ENCODE data around the gene CDK10. TPM values are rescaled to one million over a fixed set of nuclear protein-coding genes. Genes with fewer than 3 reads are reported as not detected.

The CDK10 gene
- total and polyA plus RNA-seq, 10 of the 15 experiments (the other 5 are each of a cell fraction or from before 2014, with no cell fraction given): 1.5 to 58.7 (median 36.0) TPM

- TF ChIP-seq, protein P1, sequence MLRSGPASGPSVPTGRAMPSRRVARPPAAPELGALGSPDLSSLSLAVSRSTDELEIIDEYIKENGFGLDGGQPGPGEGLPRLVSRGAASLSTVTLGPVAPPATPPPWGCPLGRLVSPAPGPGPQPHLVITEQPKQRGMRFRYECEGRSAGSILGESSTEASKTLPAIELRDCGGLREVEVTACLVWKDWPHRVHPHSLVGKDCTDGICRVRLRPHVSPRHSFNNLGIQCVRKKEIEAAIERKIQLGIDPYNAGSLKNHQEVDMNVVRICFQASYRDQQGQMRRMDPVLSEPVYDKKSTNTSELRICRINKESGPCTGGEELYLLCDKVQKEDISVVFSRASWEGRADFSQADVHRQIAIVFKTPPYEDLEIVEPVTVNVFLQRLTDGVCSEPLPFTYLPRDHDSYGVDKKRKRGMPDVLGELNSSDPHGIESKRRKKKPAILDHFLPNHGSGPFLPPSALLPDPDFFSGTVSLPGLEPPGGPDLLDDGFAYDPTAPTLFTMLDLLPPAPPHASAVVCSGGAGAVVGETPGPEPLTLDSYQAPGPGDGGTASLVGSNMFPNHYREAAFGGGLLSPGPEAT (IDR thresholded peaks at IDR 0.05; ENCODE audit: low read depth): no peak
- TF ChIP-seq NFXL1 (IDR thresholded peaks at IDR 0.05; ENCODE audit: borderline replicate concordance): no peak
- peak; percentile 66; the same call in 1 of the 2 replicates for TF ChIP-seq SREBF2 (IDR thresholded peaks at IDR 0.05; ENCODE audit: low read length)
- no peak for TF ChIP-seq MTA3 (IDR thresholded peaks at IDR 0.05; ENCODE audit: borderline replicate concordance, low read length)
- TF ChIP-seq STAT1 (conservative IDR thresholded peaks at IDR 0.05): peak; percentile 91; the same call in 1 of the 2 replicates
- TF ChIP-seq E2F8 (IDR thresholded peaks at IDR 0.05; ENCODE audit: low read depth, partially characterized antibody): no peak
- TF ChIP-seq ZBED1 (IDR thresholded peaks at IDR 0.05; ENCODE audit: borderline replicate concordance): peak; percentile 70
- TF ChIP-seq BCL3 (IDR thresholded peaks at IDR 0.05; ENCODE audit: borderline replicate concordance, insufficient read depth, low read depth, low read length, poor library complexity, severe bottlenecking): peak; percentile 14
- no peak for TF ChIP-seq FOXM1 (IDR thresholded peaks at IDR 0.05; ENCODE audit: low read depth, low read length)
- TF ChIP-seq DPF2 (IDR thresholded peaks at IDR 0.05): peak; percentile 87
- TF ChIP-seq, protein P2, sequence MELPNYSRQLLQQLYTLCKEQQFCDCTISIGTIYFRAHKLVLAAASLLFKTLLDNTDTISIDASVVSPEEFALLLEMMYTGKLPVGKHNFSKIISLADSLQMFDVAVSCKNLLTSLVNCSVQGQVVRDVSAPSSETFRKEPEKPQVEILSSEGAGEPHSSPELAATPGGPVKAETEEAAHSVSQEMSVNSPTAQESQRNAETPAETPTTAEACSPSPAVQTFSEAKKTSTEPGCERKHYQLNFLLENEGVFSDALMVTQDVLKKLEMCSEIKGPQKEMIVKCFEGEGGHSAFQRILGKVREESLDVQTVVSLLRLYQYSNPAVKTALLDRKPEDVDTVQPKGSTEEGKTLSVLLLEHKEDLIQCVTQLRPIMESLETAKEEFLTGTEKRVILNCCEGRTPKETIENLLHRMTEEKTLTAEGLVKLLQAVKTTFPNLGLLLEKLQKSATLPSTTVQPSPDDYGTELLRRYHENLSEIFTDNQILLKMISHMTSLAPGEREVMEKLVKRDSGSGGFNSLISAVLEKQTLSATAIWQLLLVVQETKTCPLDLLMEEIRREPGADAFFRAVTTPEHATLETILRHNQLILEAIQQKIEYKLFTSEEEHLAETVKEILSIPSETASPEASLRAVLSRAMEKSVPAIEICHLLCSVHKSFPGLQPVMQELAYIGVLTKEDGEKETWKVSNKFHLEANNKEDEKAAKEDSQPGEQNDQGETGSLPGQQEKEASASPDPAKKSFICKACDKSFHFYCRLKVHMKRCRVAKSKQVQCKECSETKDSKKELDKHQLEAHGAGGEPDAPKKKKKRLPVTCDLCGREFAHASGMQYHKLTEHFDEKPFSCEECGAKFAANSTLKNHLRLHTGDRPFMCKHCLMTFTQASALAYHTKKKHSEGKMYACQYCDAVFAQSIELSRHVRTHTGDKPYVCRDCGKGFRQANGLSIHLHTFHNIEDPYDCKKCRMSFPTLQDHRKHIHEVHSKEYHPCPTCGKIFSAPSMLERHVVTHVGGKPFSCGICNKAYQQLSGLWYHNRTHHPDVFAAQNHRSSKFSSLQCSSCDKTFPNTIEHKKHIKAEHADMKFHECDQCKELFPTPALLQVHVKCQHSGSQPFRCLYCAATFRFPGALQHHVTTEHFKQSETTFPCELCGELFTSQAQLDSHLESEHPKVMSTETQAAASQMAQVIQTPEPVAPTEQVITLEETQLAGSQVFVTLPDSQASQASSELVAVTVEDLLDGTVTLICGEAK (IDR thresholded peaks at IDR 0.05; ENCODE audit: borderline replicate concordance): peak; percentile 91
- peak; percentile 68; the same call in 1 of the 2 replicates for TF ChIP-seq ZNF24 (IDR thresholded peaks at IDR 0.05)
- TF ChIP-seq REST (IDR thresholded peaks at IDR 0.05; ENCODE audit: low read depth, low read length): no peak
These were observed 34.5 kb downstream of the CDK10 start, which contains the start of the genes VPS9D1 and ZNF276 (continued) for GRCh38 chr16:89720813-89721545.
